Measurements from ENCODE around the gene CDH23. TPM values are rescaled to one million over a fixed set of nuclear protein-coding genes. Genes with fewer than 3 reads are reported as not detected.

Gene CDH23
- polyA plus RNA-seq, 1 donor from 2014 or later, result 6.6 TPM

GRCh38 chr10:71572962-71573361 lies 176.2 kb downstream of the CDH23 start:
- Histone ChIP-seq H3K4me3 (ENCODE audit: low read length) (no peak overlapping the region), H3F3A (ENCODE audit: insufficient read depth, low read length, poor library complexity, severe bottlenecking) (no peaks in the 10 kb centered on the region), H3K9me3 (ENCODE audit: low read length) (no peaks in the 10 kb centered on the region), H4K20me1 (ENCODE audit: insufficient read depth) (no peaks in the 10 kb centered on the region), H2AFZ (ENCODE audit: low read depth, low read length) (no peak overlapping the region), H3K79me2 (replicated peaks; ENCODE audit: insufficient read depth, low read length) (no peaks in the 10 kb centered on the region), H3K9me2 (ENCODE audit: insufficient read depth, low read length) (no peaks in the 10 kb centered on the region), H3K9ac (ENCODE audit: low read length) (no peak overlapping the region), H3K36me3 (ENCODE audit: insufficient read depth, low read length) (no peaks in the 10 kb centered on the region), H3K27ac (ENCODE audit: low read length) (no peak overlapping the region), H3K4me2 (ENCODE audit: low read length) (no peak overlapping the region), H3K27me3 (ENCODE audit: insufficient read depth, low read depth, low read length) (no peaks in the 10 kb centered on the region)
- TF ChIP-seq EP300 (conservative IDR thresholded peaks at IDR 0.05; ENCODE audit: poor library complexity, severe bottlenecking) (no peak), CTCF (IDR thresholded peaks at IDR 0.05; ENCODE audit: poor library complexity, severe bottlenecking) (no peak), POLR2AphosphoS5 (IDR thresholded peaks at IDR 0.05) (no peak), RAD21 (conservative IDR thresholded peaks at IDR 0.05) (no peak), EZH2 (IDR thresholded peaks at IDR 0.05; ENCODE audit: borderline replicate concordance, insufficient read depth, low read length, poor library complexity, severe bottlenecking) (no peak), TAF1 (IDR thresholded peaks at IDR 0.05; ENCODE audit: low read depth) (no peak), MXI1 (conservative IDR thresholded peaks at IDR 0.05; ENCODE audit: poor library complexity, severe bottlenecking) (no peak), REST (IDR thresholded peaks at IDR 0.05; ENCODE audit: borderline replicate concordance) (no peak), SMC3 (conservative IDR thresholded peaks at IDR 0.05; ENCODE audit: poor library complexity) (no peak)

GRCh38 chr10:71573562-71574518 lies 177.1 kb downstream of the CDH23 start:
- no peaks in the 10 kb centered on the region for H3K79me2 ChIP-seq (replicated peaks; ENCODE audit: insufficient read depth, low read length)
- no peak overlapping the region for H3K27ac ChIP-seq (ENCODE audit: low read length)
- no peak for TF ChIP-seq SMC3 (conservative IDR thresholded peaks at IDR 0.05; ENCODE audit: poor library complexity)
- TF ChIP-seq MXI1 (conservative IDR thresholded peaks at IDR 0.05; ENCODE audit: poor library complexity, severe bottlenecking), result no peak
- TF ChIP-seq CTCF (IDR thresholded peaks at IDR 0.05; ENCODE audit: poor library complexity, severe bottlenecking), result no peak
- TF ChIP-seq REST (IDR thresholded peaks at IDR 0.05; ENCODE audit: borderline replicate concordance), result no peak
- no peak for TF ChIP-seq RAD21 (conservative IDR thresholded peaks at IDR 0.05)
- TF ChIP-seq EZH2 (IDR thresholded peaks at IDR 0.05; ENCODE audit: borderline replicate concordance, insufficient read depth, low read length, poor library complexity, severe bottlenecking), result no peak
- no peak for TF ChIP-seq POLR2AphosphoS5 (IDR thresholded peaks at IDR 0.05)
- no peak for TF ChIP-seq EP300 (conservative IDR thresholded peaks at IDR 0.05; ENCODE audit: poor library complexity, severe bottlenecking)
- no peak for TF ChIP-seq TAF1 (IDR thresholded peaks at IDR 0.05; ENCODE audit: low read depth)

More at GRCh38 chr10:71573562-71574518, 177.1 kb downstream of the CDH23 start:
- no peak overlapping the region for H3K4me2 ChIP-seq (ENCODE audit: low read length)
- H4K20me1 ChIP-seq (ENCODE audit: insufficient read depth), result no peaks in the 10 kb centered on the region
- H3K9me2 ChIP-seq (ENCODE audit: insufficient read depth, low read length), result no peaks in the 10 kb centered on the region
- peak overlapping the region; percentile 31 for H3K9ac ChIP-seq (ENCODE audit: low read length)
- no peak overlapping the region for H3K4me3 ChIP-seq (ENCODE audit: low read length)
- no peaks in the 10 kb centered on the region for H3K36me3 ChIP-seq (ENCODE audit: insufficient read depth, low read length)
- H2AFZ ChIP-seq (ENCODE audit: low read depth, low read length), result no peak overlapping the region
- no peaks in the 10 kb centered on the region for H3K9me3 ChIP-seq (ENCODE audit: low read length)
- H3K27me3 ChIP-seq (ENCODE audit: insufficient read depth, low read depth, low read length), result no peaks in the 10 kb centered on the region
- no peaks in the 10 kb centered on the region for H3F3A ChIP-seq (ENCODE audit: insufficient read depth, low read length, poor library complexity, severe bottlenecking)

Measured in neural cell (in vitro differentiated cells).